Heart left ventricle (tissue), 13 donors: ENCODE results near the gene CHIT1.
"Not testable (repeated sequence)": the region's sequence is repeated elsewhere in the genome, so short reads cannot be mapped to it uniquely, and the experiment has no call there.

Experiments
- POLR2A ChIP-seq, 2 donors: fragments of 450-650 bp; IDR thresholded peaks; one replicate each; pipeline ENCODE4 v1.6.1; 2017; ENCODE audit warnings: antibody characterized with exemption in 2 of 2, mild to moderate bottlenecking in 2 of 2, moderate library complexity in 2 of 2
- TF ChIP-seq, protein P1 (sequence below), 12 donors: fragments of 200-600 bp; sonication (generic) in 4 of 12; IDR thresholded peaks; one replicate each; pipeline versions ENCODE4 v1.5.0 to v1.8.0; 2018 to 2022; ENCODE audit warnings: antibody characterized with exemption in 12 of 12, mild to moderate bottlenecking in 5 of 12
- donor health status: ischemic (EF 13 %, LVEDD 7.1; RV severe dilation, severe dysfunction).
- donor health status: DM: no; HTN: yes; CAD: no.
- donor health status: DM: no; HTN: no; CAD: no.
- donor health status: ischemic (EF 25% LVEDD 6.9; RV normal size, moderate dysfunction).
- donor health status: ischemic (EF 25% LVEDD 5.7; RV mildly dilated, moderate dysfunction).
- donor health status: ischemic (EF 35%, LVEDD 5.7; RV mildly dilated, moderate dysfunction).
- donor health status: nonischemic (EF 11% LVEDD 7.7; RV severe dilation, severe dysfunction).
- donor health status: DM: yes; HTN: yes; CAD: no.
- donor health status: PGD.
- donor health status: ischemic (EF 29% LVEDD 5.4; RV normal size, mild dysfunction).
- donor health status: nonischemic (EF 23%, LVEDD 6.1; RV moderate dilation, normal function).

GRCh38 chr1:203241708-203242107 is 12.2 kb upstream of the CHIT1 start:
- not testable (repeated sequence) for TF ChIP-seq POLR2A (IDR thresholded peaks at IDR 0.05)
- TF ChIP-seq, protein P1, sequence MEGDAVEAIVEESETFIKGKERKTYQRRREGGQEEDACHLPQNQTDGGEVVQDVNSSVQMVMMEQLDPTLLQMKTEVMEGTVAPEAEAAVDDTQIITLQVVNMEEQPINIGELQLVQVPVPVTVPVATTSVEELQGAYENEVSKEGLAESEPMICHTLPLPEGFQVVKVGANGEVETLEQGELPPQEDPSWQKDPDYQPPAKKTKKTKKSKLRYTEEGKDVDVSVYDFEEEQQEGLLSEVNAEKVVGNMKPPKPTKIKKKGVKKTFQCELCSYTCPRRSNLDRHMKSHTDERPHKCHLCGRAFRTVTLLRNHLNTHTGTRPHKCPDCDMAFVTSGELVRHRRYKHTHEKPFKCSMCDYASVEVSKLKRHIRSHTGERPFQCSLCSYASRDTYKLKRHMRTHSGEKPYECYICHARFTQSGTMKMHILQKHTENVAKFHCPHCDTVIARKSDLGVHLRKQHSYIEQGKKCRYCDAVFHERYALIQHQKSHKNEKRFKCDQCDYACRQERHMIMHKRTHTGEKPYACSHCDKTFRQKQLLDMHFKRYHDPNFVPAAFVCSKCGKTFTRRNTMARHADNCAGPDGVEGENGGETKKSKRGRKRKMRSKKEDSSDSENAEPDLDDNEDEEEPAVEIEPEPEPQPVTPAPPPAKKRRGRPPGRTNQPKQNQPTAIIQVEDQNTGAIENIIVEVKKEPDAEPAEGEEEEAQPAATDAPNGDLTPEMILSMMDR (IDR thresholded peaks at IDR 0.05), result not testable (repeated sequence)
